GM11168 (cell line): ENCODE results near the gene UIMC1.
"Not testable (repeated sequence)": the region's sequence is repeated elsewhere in the genome, so short reads cannot be mapped to it uniquely, and the experiment has no call there.

Source experiments
- in situ Hi-C: fragments of 300-500 bp; cut with MboI; formaldehyde crosslinking; loops from one replicate; pipeline ENCODE4 v1.12.0; 2022; ENCODE audit warnings: low sequenced_read_pairs; ENCODE audit not compliant: unreplicated experiment

The UIMC1 gene

GRCh38 chr5:177010153-177010552 is 3.6 kb upstream of the UIMC1 start:
- in situ Hi-C loops = no loop called here

- in situ Hi-C loops = no loop called here
Measured at GRCh38 chr5:177008716-177009115, 2.1 kb upstream of the UIMC1 start.

- in situ Hi-C loops = no loop called here
Measured at GRCh38 chr5:177005619-177006264, 837 bp downstream of the UIMC1 start.

GRCh38 chr5:177004961-177005360 is 1.6 kb downstream of the UIMC1 start:
- in situ Hi-C loops = no loop called here

GRCh38 chr5:177003649-177004048 is 2.9 kb downstream of the UIMC1 start:
- in situ Hi-C loops = no loop called here

GRCh38 chr5:176999526-176999925 is 7.1 kb downstream of the UIMC1 start:
- in situ Hi-C loops = not testable (repeated sequence)

GRCh38 chr5:176998828-176999227 is 7.8 kb downstream of the UIMC1 start:
- in situ Hi-C loops = no loop called here

- in situ Hi-C loops = no loop called here
Measured at GRCh38 chr5:176996780-176997179, 9.8 kb downstream of the UIMC1 start.

GRCh38 chr5:176995896-176996767 is 10.4 kb downstream of the UIMC1 start:
- in situ Hi-C loops = no loop called here

- in situ Hi-C loops = no loop called here
Measured at GRCh38 chr5:176995122-176995490, 11.5 kb downstream of the UIMC1 start.

GRCh38 chr5:176994460-176995121 is 12.0 kb downstream of the UIMC1 start:
- in situ Hi-C loops = no loop called here

- in situ Hi-C loops = not testable (repeated sequence)
Measured at GRCh38 chr5:176993081-176993480, 13.5 kb downstream of the UIMC1 start.

- in situ Hi-C loops = no loop called here
Measured at GRCh38 chr5:176987583-176987982, 19.0 kb downstream of the UIMC1 start.

- in situ Hi-C loops = no loop called here
Measured at GRCh38 chr5:176986280-176986679, 20.3 kb downstream of the UIMC1 start.

GRCh38 chr5:176985516-176985915 is 21.1 kb downstream of the UIMC1 start:
- in situ Hi-C loops = no loop called here

GRCh38 chr5:176984176-176984575 is 22.4 kb downstream of the UIMC1 start:
- in situ Hi-C loops = not testable (repeated sequence)

GRCh38 chr5:176983593-176983992 is 23.0 kb downstream of the UIMC1 start:
- in situ Hi-C loops = not testable (repeated sequence)

- in situ Hi-C loops = not testable (repeated sequence)
Measured at GRCh38 chr5:176983112-176983511, 23.5 kb downstream of the UIMC1 start.

GRCh38 chr5:176980818-176981217 is 25.8 kb downstream of the UIMC1 start:
- in situ Hi-C loops = no loop called here

GRCh38 chr5:176979669-176980068 is 26.9 kb downstream of the UIMC1 start:
- in situ Hi-C loops = no loop called here

GRCh38 chr5:176965633-176966032 is 40.9 kb downstream of the UIMC1 start:
- in situ Hi-C loops = no loop called here
